GM15510 (cell line): ENCODE measurements around the gene TKT.

Experiments used
- POLR2A ChIP-seq: IDR thresholded peaks from 3 replicates; pipeline ENCODE4 v1.6.1; 2011; ENCODE audit warnings: borderline replicate concordance; ENCODE audit not compliant: insufficient read length; ENCODE audit errors: extremely low read depth

TKT gene

DNA sequence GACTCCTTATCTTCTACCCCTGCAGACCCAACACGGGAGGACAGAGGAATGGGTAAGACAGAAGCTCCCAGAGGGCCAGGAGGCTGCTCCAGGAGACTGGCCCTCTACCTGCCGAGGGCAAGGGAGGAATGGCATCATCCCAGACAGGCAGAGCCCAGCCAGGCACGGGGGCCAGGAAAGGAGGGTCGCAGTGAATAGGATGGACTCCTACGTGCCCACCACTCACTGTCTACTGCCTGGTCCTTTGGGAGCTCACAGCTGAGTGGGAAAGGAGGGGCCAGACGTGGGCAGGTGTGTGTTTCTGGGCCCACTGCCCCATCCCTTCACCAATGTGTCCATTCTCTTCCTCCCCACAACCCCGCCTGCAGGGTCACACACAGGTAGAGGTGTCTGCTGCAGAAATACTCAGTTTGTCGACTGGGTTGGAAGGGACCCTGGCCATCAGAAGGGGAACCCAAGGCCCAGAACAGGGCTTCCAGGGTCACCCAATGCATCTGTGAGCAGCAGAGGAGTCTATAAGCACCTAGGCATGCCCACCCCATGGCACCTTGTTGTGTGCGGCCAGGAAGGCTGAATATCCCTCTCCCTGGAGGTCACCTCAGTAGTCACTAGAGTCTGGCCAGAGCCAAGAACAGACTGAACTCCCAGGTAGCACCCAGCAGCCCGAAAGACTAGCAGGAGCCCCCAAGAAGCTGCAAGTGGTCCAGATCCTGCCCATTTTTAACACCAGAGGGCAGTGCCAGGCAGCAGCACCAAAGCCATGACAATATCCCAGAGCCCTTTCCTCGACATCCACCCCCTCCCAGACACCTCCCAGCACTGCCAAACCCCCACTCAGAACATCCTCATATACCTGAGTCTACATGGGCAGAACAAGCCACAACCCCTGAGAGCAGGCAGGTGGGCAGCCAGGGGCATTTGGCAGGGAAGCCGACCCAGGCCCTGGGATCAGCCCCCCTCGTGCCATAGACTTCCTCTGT is 24.0 kb downstream of the TKT start:
- no peak for TF ChIP-seq POLR2A

DNA sequence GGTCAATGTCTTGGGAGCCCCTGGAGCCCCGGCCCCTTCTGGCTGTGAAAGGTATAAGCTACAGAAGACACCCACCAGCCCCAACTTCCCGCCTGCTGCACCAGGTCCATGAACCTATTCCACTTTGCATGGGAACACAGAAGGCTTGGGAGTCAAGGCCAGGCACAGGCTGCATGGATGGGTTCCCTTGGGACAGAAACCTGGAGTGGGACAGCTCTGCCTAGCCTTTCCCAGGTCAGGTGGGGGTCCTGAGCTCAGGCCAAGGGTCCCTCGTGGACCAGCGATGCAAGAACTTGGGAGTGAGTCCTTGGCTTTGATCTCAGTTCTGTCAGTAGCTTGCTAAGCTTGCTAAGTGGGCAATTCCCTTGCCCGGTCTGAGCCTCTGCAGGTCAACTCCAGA is 25.0 kb downstream of the TKT start:
- no peak for TF ChIP-seq POLR2A

DNA sequence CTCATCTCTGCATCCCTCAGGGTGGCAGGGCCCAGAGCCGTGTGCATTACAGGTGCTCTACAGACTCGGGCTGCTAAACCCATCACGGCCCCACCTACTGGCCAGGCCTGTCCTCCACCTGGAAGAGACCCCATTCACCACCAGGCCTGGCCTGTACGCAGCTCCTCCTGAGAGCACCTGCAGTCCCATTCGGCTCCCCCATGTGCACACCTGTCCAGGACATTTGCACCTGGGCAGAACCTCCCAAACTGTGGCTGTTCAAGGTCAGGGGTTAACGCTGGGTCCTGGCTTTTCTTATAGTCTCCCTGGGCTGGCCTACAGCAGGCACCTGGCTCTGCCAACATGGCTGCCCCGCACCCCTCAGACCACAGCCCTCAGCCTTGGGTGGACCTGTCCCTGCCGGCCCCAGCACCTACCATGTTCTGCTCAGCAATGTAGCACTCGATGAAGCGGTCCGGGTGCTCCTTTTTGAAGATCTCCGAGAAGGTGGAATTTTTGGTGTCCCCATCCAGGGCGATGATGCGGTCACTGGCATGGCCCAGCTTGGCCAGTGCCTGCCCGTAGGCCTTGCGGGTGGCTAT is 25.7 kb downstream of the TKT start:
- no peak for TF ChIP-seq POLR2A

DNA sequence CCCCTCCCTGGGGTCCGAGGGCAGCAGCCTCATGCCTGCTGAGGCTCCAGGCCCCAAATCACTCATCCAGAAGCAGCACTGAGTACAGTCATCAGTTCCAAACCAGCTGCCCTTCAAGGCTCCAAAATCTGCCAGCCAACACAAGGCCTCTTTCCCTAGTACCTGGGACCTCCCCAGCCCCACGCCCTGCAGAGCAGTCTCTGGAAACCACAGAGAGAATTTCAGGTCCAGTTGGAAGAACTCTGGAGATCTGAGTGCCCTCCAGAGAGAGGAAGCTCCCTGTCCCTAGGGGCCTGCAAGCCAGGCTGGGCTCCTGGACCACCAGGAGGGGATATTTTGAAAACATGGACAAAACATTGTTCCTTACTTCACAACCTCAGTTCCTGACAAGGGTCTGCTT is 26.2 kb downstream of the TKT start:
- TF ChIP-seq POLR2A: no peak

DNA sequence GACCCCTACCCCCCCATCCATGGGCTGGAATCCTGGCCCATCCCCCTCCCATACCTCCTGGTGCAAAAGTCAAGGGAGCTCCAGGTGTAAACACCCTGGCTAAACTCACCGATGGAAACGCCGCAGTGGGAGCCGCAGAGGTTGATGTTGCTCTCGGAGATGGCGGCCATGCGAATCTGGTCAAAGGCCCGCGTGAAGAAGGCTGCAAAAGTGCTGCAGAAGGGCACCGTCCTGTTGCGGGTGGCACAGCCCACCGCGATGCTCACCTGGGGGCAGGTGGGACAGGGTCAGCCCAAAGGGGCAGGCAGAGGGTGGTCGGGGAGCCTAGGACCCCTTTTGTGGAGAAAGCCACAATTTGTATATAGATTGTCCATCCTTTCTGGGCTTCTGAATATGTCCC is 26.7 kb downstream of the TKT start:
- TF ChIP-seq POLR2A: no peak

DNA sequence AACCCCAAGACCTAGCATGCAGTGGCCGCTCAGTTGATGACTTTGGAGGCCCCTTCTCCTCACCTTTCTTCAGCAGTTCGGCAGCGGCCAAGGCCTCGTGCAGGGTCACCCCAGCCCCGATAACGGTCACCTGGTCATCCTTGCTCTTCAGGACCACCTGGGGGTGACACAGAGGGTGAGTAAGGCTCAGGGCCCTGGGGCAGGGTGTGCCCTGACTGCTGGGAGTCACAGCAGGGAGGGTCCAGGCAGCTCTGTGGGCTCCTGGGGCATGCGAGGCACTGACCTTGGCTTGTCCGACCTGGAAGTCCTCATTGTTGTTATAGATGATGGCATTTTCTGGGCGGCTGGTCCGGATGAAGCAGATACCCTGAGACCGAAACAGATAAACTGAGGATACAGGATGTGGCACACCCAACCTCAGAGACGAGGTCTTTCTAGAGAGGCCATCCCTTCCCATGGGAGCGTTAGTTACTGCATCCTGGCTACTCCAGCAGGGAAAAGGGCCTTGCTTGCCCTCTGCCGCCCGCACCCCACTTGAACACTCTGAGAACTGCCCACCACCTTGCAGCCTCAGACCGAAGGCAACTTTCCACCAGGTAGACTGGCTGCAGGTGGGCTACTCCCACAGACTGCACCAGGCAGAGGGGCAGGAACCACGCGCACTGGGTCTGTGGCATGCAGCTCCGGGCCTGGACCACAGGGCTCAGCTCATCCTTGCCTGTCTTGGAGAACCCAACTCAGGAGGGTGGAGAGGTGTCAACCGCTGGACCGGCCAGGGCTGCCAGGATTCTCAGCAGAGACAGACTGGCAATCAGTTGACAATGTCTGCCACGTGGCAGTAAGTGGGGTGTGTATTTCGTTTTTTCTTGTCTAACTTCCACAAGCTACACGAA is 27.6 kb downstream of the TKT start:
- TF ChIP-seq POLR2A: no peak

DNA sequence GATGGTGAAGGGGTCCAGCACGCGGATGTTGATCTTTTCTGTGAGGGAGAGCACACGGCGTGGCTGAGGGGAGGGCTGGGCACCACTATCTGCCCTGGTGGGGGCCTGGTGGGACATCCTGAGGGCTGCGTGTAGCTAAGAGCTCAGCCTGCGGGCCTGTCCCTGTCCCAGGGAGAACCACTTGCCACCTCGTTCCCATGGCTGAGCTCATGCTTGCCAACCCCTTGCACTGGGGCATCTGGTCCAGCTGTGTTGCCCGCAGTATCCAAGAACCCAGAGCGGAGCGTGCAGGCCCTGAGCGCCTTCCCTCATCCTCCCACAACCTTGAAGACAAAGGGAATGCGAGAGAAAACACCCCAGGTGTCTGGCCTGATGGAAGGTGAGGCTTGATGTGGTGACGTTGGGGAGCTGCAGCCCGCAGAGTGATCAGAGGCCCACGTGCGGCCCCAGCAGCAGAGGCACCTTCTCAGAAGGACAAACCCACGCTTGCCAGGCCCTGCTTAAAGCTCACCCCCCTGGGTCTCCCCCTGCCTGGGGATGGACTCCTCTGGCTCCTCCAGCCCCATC is 28.9 kb downstream of the TKT start:
- TF ChIP-seq POLR2A: no peak

DNA sequence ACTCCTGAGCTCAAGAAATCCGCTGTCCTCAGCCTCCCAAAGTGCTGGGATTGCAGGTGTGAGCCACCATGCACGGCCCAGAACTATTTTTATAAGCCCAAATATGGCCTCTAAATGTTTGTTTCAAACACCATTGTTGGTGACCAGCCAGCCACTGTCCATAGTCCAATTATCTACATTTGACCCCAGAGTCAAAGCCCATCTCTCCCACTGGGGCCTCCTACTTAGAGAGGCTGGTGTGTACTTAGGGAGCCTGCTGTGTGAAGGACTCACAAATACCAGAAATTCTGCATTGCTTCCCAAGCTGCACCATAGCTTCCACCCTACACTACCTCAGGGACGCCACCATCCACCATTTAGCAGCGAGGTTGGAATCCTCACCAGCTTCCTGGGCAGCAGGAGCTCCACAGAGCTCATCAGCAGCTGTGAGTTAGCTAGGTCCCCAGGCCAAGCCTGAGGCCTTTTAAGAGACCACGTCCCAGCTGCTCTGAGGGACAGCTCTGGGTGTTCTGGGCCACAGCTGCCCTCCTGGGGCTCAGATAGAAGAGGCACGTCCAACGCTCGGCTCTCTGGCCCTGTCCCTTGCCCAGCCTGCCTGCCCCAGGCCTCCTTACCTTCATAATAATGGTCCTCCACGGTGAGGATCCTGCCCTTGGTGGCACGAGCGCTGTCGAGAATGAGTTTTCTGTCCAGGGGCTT is 29.5 kb downstream of the TKT start:
- TF ChIP-seq POLR2A: no peak

DNA sequence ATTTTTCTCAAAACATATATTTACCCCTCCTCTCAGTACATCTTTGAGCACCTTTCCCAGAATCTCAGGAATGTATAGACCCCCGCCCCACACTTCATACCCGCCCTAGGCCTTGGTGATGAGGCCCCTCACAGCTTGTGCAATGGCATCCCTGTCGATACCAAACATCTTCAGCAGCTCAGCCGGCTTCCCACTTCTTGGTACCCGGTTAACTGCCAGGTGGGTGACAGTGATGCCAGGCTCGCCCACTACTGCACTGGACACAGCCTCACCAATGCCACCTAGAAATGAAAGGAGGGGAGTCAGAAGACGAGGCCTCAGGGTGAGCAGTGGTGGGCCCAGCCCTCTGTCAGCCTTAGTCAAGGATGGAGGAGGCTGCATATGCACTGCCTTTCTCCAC is 30.2 kb downstream of the TKT start:
- TF ChIP-seq POLR2A: no peak

DNA sequence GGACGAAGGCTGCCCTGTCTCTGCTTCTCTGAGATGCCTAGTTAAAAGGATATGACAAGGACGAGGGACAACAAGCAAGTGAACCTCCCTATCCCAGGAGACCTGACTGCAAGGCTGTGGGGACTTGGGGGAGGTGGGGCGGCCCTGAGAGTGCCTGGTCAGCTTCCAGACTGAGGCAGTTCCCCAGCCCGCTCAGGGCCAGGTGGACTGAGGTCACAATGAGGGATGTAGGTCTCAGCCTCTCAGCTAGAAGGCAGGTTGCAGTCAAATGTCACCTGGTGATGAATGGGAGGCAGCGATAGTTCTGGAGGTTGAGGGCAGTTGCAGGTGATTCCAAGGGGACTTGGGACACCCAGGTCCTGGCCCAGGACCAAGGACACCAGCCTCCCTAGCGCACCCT is 30.6 kb downstream of the TKT start:
- no peak for TF ChIP-seq POLR2A

DNA sequence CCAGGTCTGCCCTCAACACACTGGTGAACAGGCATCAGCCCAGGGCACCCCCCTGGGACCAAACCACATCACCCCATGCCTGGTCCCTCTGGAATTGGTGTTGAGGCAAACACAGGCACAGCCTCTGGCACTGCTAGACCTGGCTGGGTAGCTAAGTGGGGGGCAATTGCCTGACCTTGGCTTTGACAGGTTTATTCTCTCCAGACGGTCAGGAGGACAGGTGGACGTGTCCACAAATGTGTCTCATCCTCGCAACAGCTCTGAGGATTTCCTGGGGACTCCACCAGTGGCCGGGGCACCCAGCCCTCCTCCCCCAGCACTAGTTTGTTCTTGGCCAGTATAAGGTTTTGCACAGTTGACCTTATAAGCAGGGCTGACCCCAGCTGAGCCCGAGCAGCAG is 31.3 kb downstream of the TKT start:
- no peak for TF ChIP-seq POLR2A

DNA sequence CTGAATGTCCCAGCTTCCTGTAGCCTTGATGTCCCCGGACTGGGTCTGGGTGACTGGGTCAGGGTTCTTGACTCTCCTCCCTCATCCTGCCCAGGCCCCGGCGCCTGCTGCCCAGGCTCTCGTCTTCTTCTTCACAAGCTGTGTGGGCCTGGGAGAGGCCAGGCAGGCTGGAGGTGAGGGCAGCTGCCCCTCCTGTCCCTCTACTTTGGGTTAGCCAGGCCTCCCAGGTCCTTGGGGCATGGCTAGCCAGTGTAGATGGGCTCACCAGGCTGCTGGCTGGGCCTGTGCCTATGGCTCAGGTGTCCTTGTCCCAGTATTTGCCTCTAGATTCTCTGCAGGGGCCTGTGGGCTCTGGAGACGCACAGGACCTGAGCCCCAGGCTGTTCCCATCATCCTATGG is 31.8 kb downstream of the TKT start:
- no peak for TF ChIP-seq POLR2A

DNA sequence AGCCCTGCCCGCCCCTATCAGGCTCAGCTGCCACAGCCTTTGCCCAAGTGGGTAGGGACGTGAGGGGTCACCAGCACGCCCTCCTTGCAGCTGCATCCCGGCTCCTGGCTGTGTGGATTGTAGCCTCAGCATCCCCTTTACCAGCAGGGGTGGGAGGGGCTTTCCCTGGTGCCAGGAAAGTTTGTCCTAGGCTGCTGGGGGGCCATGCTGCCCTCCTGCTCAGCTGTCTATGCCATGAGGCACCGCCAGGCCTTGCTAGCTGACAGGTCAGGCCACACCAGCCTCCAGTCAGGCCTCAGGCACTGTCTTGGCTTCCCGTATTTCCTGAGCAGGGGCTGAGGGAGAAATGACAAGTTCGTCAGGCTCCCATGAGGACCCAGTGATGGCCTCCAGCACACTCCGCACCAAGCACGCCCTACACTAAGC is 32.3 kb downstream of the TKT start:
- TF ChIP-seq POLR2A: no peak

DNA sequence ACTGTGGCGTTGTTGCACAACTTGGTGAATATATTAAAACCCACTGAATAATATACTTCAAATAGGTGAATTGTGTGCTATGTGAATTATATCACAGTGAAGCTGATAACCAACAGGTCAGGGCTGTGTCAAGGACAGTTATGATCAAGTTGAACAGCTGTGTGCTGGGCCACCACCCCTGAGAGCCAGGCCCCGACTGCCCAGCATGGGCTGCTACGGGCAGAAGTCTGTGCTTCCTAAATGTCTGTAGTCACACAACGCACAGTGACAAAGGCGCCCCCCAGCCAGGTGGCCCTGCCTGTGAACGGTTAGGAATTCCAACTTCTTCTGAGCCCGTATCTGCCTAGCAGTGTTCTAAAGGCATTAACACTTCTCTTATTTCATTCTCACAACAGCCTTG is 32.8 kb downstream of the TKT start:
- no peak for TF ChIP-seq POLR2A
